ENCODE data around the gene UGT1A6. TPM values are rescaled to one million over a fixed set of nuclear protein-coding genes. Genes with fewer than 3 reads are reported as not detected.
"Not testable (repeated sequence)": the region's sequence is repeated elsewhere in the genome, so short reads cannot be mapped to it uniquely, and the experiment has no call there.

UGT1A6 gene
- polyA plus RNA-seq, 1 donor: not detected

DNA sequence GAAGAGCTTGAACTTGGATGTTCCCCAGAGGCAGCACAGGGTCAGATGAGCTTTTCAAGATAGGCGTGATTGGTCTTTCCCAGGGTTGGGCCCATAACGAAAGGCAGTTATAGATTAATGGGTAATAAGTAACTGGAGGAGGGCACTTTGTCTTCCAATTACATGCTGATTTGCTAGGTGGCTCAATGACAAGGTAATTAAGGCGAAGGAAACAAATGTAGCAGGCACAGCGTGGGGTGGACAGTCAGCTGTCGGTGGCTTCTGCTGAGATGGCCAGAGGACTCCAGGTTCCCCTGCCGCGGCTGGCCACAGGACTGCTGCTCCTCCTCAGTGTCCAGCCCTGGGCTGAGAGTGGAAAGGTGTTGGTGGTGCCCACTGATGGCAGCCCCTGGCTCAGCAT lies 25.9 kb downstream of the UGT1A6 start, which contains the start of gene UGT1A4:
Gene UGT1A4 (plus strand): TSS at position 185 of the 400 bp plus-strand sequence. CDS start 85 bp downstream, at position 270.
- no peak for DNase-seq (ENCODE audit: low read depth)

- DNase-seq (ENCODE audit: low read depth): no peak
Measured at GRCh38 chr2:233728723-233729301, 36.1 kb downstream of the UGT1A6 start, which contains the start of gene UGT1A3. TSS of gene UGT1A3 (plus strand) at chr2:233729042. CDS start at chr2:233729127, 85 bp downstream.

DNA sequence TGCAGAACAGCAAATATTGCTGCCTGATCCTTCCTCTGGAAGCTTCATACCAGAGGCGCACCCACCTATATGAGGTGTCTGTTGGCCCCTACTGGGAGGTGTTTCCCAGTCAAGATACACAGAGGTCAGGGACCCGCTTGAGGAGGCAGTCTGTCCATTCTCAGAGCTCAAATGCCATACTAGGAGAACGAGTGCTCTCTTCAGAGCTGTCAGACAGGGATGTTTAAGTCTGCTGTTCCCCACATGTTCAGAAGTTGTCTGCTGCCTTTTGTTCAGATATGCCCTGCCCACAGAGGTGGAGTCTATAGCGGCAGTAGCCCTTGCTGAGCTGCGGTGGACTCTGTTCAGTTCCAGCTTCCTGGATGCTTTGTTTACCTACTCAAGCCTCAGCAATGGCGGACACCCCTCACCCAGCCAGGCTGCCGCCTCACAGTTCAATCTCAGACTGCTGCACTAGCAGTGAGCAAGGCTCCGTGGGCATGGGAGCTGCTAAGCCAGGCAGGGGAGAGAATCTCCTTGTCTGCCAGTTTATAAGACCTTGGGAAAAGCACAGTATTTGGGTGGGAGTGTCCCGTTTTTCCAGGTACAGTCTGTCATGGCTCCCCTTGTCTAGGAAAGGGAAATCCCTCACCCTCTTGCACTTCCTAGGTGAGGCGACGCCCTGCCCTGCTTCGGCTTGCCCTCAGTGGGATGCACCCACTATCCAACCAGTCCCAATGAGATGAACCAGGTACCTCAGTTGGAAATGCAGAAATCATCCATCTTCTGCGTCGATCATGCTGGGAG lies 44.4 kb downstream of the UGT1A6 start:
- DNase-seq (ENCODE audit: low read depth): not testable (repeated sequence)

DNA sequence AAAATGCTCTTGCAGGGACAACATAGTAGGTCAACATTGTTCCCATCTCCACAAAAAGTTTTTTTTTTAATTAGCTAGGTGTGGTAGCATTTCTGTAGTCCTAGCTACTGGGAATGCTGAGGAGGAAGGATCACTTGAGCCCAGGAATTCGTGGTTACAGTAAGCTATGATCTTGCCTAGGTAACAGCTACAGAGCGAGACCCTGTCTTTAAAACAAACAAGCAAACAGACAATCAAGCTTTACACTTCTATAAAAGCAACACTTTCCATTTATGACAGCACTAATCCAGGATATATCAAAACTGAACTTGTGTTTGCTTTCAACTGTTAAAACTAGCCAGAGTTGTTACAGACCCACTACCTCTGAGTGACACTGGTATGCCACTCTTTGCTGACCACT lies 48.2 kb downstream of the UGT1A6 start:
- DNase-seq (ENCODE audit: low read depth): no peak

- no peak for DNase-seq (ENCODE audit: low read depth)
Measured at GRCh38 chr2:233743464-233744259, 51.0 kb downstream of the UGT1A6 start.

GRCh38 chr2:233745073-233745755 lies 52.5 kb downstream of the UGT1A6 start:
- no peak for DNase-seq (ENCODE audit: low read depth)

DNA sequence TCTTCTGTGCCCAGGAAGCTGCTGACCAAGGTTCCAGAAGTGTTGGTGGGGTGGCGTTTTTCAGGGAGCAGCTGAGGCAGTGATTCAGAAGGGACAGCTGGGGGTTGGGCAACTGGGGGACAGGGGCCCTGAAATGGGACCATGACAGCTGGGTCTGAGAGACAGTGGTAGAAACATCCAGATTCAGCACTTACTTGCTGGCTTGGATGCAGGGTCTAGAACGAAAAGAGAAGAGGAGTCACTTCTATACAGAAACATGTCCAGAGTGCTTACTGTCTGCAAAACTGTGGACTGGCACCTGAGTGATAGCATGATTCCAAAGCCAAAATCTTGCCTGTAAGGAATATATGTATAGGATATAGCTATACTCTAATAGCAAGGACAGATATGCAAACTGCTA lies 53.1 kb downstream of the UGT1A6 start:
- not testable (repeated sequence) for DNase-seq (ENCODE audit: low read depth)

GRCh38 chr2:233746475-233747282 lies 54.0 kb downstream of the UGT1A6 start:
- DNase-seq (ENCODE audit: low read depth): no peak

DNA sequence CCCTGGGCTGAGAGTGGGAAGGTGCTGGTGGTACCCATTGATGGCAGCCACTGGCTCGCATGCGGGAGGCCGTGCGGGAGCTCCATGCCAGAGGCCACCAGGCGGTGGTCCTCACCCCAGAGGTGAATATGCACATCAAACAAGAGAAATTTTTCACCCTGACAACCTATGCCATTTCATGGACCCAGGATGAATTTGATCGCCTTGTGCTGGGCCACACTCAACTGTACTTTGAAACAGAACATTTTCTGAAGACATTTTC lies 54.5 kb downstream of the UGT1A6 start:
- no peak for DNase-seq (ENCODE audit: low read depth)

DNA sequence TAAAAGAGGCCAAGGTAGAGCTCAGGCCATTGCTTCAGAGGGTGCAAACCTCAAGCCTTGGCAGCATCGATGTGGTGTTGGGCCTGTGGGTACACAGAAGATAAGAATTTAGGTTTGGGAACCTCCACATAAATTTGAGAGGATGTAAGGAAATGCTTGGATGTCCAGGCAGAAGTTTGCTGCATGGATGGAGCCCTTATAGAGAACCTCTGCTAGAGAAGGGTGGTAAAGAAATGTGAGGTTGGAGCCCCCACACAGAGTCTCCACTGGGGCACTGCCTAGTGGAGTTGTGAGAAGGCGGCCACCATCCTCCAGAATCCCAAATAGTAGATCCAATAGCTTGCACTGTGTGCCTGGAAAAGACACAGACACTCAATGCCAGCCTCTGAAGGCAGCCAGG lies 58.0 kb downstream of the UGT1A6 start:
- not testable (repeated sequence) for DNase-seq (ENCODE audit: low read depth)

DNA sequence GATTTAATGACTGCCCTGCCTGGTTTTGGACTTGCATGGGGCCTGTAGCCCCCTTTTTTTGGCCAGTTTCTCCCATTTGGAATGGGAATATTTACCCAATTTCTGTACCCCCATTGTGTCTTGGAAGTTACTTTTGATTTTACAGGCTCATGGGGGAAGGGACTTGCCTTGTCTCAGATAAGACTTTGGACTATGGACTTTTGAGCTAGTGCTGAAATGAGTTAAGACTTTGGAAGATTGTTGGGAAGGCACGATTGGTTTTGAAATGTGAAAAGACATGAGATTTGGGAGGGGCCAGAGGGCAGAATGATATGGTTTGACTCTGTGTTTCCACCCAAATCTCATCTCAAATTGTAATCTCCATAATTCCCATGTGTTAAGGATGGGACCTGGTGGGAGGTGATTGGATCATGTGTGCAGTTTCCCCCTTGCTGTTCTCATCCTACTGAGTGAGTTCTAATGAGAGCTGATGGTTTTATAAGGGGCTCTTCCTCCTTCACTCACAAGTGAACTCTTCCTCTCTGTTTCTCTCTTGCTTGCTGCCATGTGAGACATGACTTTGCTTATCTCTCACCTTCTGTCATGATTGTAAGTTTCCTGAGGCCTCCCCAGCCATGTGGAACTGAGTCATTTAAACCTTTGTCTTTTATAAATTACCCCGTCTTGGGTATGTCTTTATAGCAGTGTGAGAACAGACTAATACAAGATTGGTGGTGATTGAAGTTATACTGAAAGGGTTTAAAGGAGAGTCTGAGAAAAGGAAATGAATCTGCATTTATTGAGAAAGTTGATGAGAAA lies 58.7 kb downstream of the UGT1A6 start:
- DNase-seq (ENCODE audit: low read depth): not testable (repeated sequence)

GRCh38 chr2:233754872-233755611 lies 62.4 kb downstream of the UGT1A6 start:
- no peak for DNase-seq (ENCODE audit: low read depth)

GRCh38 chr2:233756429-233757081 lies 63.9 kb downstream of the UGT1A6 start:
- DNase-seq (ENCODE audit: low read depth): no peak

DNA sequence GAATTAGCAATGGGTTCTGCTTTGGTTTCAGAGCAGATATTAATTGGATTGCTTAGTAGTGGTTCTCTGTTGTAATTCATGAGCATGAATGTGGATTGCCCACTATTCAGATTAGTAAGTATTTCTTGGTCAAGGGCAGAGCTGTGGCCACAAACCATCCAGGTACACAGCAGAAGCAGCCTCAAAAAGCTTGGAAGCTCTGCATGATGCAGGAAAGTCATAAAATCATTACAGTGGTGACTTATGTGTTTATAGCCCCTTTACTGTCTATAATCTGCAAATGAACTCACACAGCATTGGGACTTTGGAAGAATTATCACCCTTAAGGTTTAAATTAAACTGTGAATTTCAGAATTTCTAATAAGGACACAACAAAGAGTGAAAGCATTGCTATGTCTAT lies 65.5 kb downstream of the UGT1A6 start:
- DNase-seq (ENCODE audit: low read depth): no peak

DNA sequence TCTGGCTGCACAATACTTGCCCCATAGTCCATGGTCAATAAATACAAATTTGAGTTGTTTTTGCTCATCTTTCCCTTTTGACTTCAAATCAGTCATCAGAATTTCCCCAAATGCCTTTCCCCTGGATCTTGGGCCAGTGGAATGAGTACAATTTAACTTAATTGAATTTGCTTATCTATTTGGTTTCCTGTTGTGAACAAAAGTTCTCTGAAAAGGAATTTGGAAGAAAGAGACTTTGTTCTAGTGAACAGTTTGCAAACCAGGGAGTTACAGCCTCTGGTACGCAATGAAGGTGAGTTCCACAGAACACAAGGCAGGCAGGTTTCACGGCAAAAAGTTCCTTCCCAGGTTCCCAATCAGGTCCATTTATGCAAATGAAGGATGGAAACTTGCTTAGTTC lies 66.2 kb downstream of the UGT1A6 start:
- no peak for DNase-seq (ENCODE audit: low read depth)

- DNase-seq (ENCODE audit: low read depth): no peak
Measured at GRCh38 chr2:233760043-233760442, 67.4 kb downstream of the UGT1A6 start, which contains the start of gene UGT1A1. TSS of gene UGT1A1 (plus strand) at chr2:233760270. CDS start at chr2:233760288, 18 bp downstream.

GRCh38 chr2:233761040-233761769 lies 68.5 kb downstream of the UGT1A6 start:
- no peak for DNase-seq (ENCODE audit: low read depth)

- DNase-seq (ENCODE audit: low read depth): no peak
Measured at GRCh38 chr2:233764264-233764663, 71.6 kb downstream of the UGT1A6 start.
